Chondrocyte (in vitro differentiated cells): ENCODE measurements around the gene WDFY3. TPM values are rescaled to one million over a fixed set of nuclear protein-coding genes. Genes with fewer than 3 reads are reported as not detected.
A peak's percentile ranks its signal among the peaks of the same experiment; 100 is the strongest.

Source experiments
- DNase-seq: peaks from one replicate; pipeline ENCODE4 v3.0.0; 2021; ENCODE audit warnings: mixed read lengths, low spot score
- H3K27ac Mint-ChIP-seq: one replicate; pipeline ENCODE4 v1.8.0; 2021; ENCODE audit warnings: mild to moderate bottlenecking, moderate library complexity, mixed read lengths; ENCODE audit not compliant: unreplicated experiment
- H3K27me3 Mint-ChIP-seq: 2 replicates; pipeline ENCODE4 v1.8.0; 2021; ENCODE audit warnings: low read depth, mixed read lengths
- H3K36me3 Mint-ChIP-seq: 2 replicates; pipeline ENCODE4 v1.8.0; 2021; ENCODE audit warnings: low read depth, mixed read lengths
- H3K4me1 Mint-ChIP-seq: 2 replicates; pipeline ENCODE4 v1.8.0; 2021; ENCODE audit warnings: low read depth, mild to moderate bottlenecking, mixed read lengths
- H3K4me3 Mint-ChIP-seq: one replicate; pipeline ENCODE4 v1.8.0; 2021; ENCODE audit warnings: mild to moderate bottlenecking, moderate library complexity, mixed read lengths; ENCODE audit not compliant: unreplicated experiment
- H3K9me3 Mint-ChIP-seq: 2 replicates; pipeline ENCODE4 v1.8.0; 2021; ENCODE audit warnings: low read depth, mixed read lengths
- CTCF ChIP-seq: fragments of 200-600 bp; sonication (generic); IDR thresholded peaks from 2 replicates; pipeline ENCODE4 v1.5.0; 2021; ENCODE audit warnings: antibody characterized with exemption, mild to moderate bottlenecking, moderate library complexity
- total RNA-seq: library from RNA; stranded (reverse); gene quantifications from 3 replicates; pipeline ENCODE4 v1.2.1, GENCODE V29; 2021

WDFY3 gene
- total RNA-seq, 1 donor from 2014 or later: 61.9 TPM

GRCh38 chr4:84870398-84871163 lies 95.9 kb downstream of the WDFY3 start:
- Mint-ChIP-seq H3K9me3 (peaks cover 6% of the 10 kb centered on the region), H3K4me3 (no peak overlapping the region), H3K36me3 (peaks cover 8% of the 10 kb centered on the region), H3K27ac (peak overlapping the region; percentile 73), H3K4me1 (peaks cover 15% of the 10 kb centered on the region), H3K27me3 (no peaks in the 10 kb centered on the region)
- TF ChIP-seq CTCF: no peak
- no peak for DNase-seq

GRCh38 chr4:84866295-84866694 lies 100.2 kb downstream of the WDFY3 start:
- Mint-ChIP-seq H3K36me3 (no peaks in the 10 kb centered on the region), H3K9me3 (no peaks in the 10 kb centered on the region), H3K27ac (no peak overlapping the region), H3K27me3 (no peaks in the 10 kb centered on the region), H3K4me1 (peaks cover 15% of the 10 kb centered on the region), H3K4me3 (no peak overlapping the region)
- no peak for TF ChIP-seq CTCF
- DNase-seq: no peak

GRCh38 chr4:84865600-84865999 lies 100.9 kb downstream of the WDFY3 start:
- DNase-seq: no peak
- Mint-ChIP-seq H3K27me3 (no peaks in the 10 kb centered on the region), H3K9me3 (no peaks in the 10 kb centered on the region), H3K4me1 (peaks cover 9% of the 10 kb centered on the region), H3K27ac (no peak overlapping the region), H3K4me3 (no peak overlapping the region), H3K36me3 (no peaks in the 10 kb centered on the region)
- no peak for TF ChIP-seq CTCF

GRCh38 chr4:84862064-84862463 lies 104.4 kb downstream of the WDFY3 start:
- no peak for DNase-seq
- Mint-ChIP-seq H3K9me3 (no peaks in the 10 kb centered on the region), H3K4me1 (peaks cover 2% of the 10 kb centered on the region), H3K27ac (no peak overlapping the region), H3K4me3 (no peak overlapping the region), H3K36me3 (peaks cover 18% of the 10 kb centered on the region), H3K27me3 (no peaks in the 10 kb centered on the region)
- no peak for TF ChIP-seq CTCF

GRCh38 chr4:84857296-84857695 lies 109.2 kb downstream of the WDFY3 start:
- Mint-ChIP-seq H3K36me3 (peaks cover 21% of the 10 kb centered on the region), H3K4me1 (peaks cover 13% of the 10 kb centered on the region), H3K27ac (no peak overlapping the region), H3K27me3 (no peaks in the 10 kb centered on the region), H3K4me3 (no peak overlapping the region), H3K9me3 (no peaks in the 10 kb centered on the region)
- no peak for DNase-seq
- TF ChIP-seq CTCF: no peak
